PFSK-1 (cell line): ENCODE measurements around the gene IFITM2.

Source experiments
- FOXP2 ChIP-seq: optimal IDR thresholded peaks from 2 replicates; pipeline ENCODE3; 2011; ENCODE audit warnings: borderline replicate concordance, control low read depth, inconsistent platforms; ENCODE audit not compliant: insufficient read depth; ENCODE audit errors: extremely low read length, extremely low read depth
- POLR2AphosphoS5 ChIP-seq: IDR thresholded peaks from 2 replicates; pipeline ENCODE4 v1.6.1; 2012; ENCODE audit warnings: low read depth, mild to moderate bottlenecking, control low read depth, low read length, moderate library complexity
- SIN3A ChIP-seq: IDR thresholded peaks from 2 replicates; pipeline ENCODE4 v1.6.1; 2012; ENCODE audit warnings: mild to moderate bottlenecking, low read length, moderate library complexity, borderline replicate concordance; ENCODE audit not compliant: insufficient read depth

DNA sequence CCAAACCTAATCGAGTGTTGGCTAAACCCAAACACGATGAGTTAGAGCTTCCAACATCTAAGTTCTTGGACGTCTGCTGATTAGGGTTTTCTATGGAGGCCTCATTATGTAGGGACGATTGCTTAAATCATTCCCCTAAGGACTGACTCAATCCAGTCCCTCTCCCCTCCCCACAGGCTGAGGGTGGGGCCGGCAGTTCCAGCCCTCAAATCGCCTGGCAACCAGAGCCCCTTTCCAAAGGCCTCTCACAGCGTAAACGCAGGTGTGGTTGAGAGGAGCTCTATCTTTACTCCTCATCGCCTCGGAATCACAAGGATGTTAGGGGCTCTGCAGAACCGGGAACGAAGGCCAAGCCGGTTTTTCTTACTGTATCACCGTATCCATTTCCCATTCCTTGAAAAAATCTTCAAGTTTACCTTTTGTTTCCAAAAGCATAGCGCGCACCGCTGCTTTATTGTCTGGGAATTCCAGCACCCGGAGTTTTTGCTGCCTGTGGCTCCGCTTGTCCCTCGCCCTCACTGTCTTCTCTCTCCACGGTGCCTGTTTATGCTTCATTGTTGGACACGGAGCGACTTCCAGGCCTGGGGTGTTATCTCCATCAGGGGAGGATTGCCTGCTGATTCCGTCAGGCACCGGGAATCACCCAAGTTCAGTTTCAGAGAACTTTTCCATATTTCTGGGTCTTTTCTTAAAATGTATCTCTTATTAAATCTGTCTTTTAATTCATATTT is 26.8 kb downstream of the IFITM2 start:
- no peak for TF ChIP-seq POLR2AphosphoS5
- no peak for TF ChIP-seq SIN3A
- TF ChIP-seq FOXP2 = no peak
